Measurements from ENCODE around the gene KRTAP2-1. TPM values are rescaled to one million over a fixed set of nuclear protein-coding genes. Genes with fewer than 3 reads are reported as not detected.
"Not testable (repeated sequence)": the region's sequence is repeated elsewhere in the genome, so short reads cannot be mapped to it uniquely, and the experiment has no call there.

KRTAP2-1 gene
- total RNA-seq, 1 donor, result not detected

GRCh38 chr17:41001795-41002194, 45.3 kb downstream of the KRTAP2-1 start:
- H3K4me3 ChIP-seq (ENCODE audit: insufficient read depth, low read length), result no peak overlapping the region
- H3K4me1 ChIP-seq (ENCODE audit: insufficient read depth, low read length), result peaks cover 6% of the 10 kb centered on the region
- no peaks in the 10 kb centered on the region for H4K20me1 ChIP-seq (ENCODE audit: insufficient read depth, low read length)
- H3K79me2 ChIP-seq (ENCODE audit: insufficient read depth, low read length), result no peaks in the 10 kb centered on the region
- DNase-seq (ENCODE audit: insufficient read length, low spot score, missing footprints), result no peak
- H2AFZ ChIP-seq (ENCODE audit: low read length), result no peak overlapping the region
- no peak for TF ChIP-seq CTCF (IDR thresholded peaks at IDR 0.05; ENCODE audit: extremely low read depth, low read depth, low read length)
- no peaks in the 10 kb centered on the region for H3K27me3 ChIP-seq (ENCODE audit: insufficient read depth, low read length)
- no peaks in the 10 kb centered on the region for H3K9me3 ChIP-seq (ENCODE audit: low read depth, low read length)
- H3K36me3 ChIP-seq (ENCODE audit: insufficient read depth, low read length), result no peaks in the 10 kb centered on the region
- no peak overlapping the region for H3K27ac ChIP-seq (ENCODE audit: low read depth, low read length)
- H3K4me2 ChIP-seq (ENCODE audit: insufficient read depth, low read length), result no peak overlapping the region

DNA sequence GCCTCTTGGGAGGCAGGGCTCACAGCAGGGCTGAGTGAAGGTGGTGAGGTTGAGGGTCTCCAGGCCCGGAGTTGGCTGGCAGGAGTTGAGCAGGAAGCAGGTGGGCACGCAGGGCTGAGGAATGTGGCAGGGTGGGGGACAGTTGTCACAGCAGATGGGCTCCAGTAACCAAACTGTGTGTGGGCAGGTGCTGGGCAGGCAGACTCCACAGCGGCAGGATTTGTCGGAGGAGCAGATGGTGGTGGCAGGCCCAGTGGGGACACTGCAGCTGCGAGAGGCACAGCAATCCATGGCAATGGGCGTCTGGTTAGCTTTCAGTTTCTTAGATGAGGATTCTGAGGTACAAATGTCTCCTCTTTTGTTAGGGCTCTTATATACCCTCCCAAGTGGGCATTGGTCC, 47.6 kb downstream of the KRTAP2-1 start, which contains the start of gene KRTAP3-2:
Gene KRTAP3-2 (minus strand): TSS at position 344 of the 400 bp plus-strand sequence. CDS start 53 bp downstream, at position 291.
- H3K27me3 ChIP-seq (ENCODE audit: insufficient read depth, low read length); DNase-seq (ENCODE audit: insufficient read length, low spot score, missing footprints); H3K4me3 ChIP-seq (ENCODE audit: insufficient read depth, low read length); H3K79me2 ChIP-seq (ENCODE audit: insufficient read depth, low read length); H3K9me3 ChIP-seq (ENCODE audit: low read depth, low read length); H3K36me3 ChIP-seq (ENCODE audit: insufficient read depth, low read length); H4K20me1 ChIP-seq (ENCODE audit: insufficient read depth, low read length); H3K4me1 ChIP-seq (ENCODE audit: insufficient read depth, low read length); H2AFZ ChIP-seq (ENCODE audit: low read length); H3K4me2 ChIP-seq (ENCODE audit: insufficient read depth, low read length); H3K27ac ChIP-seq (ENCODE audit: low read depth, low read length): not testable (repeated sequence)

DNA sequence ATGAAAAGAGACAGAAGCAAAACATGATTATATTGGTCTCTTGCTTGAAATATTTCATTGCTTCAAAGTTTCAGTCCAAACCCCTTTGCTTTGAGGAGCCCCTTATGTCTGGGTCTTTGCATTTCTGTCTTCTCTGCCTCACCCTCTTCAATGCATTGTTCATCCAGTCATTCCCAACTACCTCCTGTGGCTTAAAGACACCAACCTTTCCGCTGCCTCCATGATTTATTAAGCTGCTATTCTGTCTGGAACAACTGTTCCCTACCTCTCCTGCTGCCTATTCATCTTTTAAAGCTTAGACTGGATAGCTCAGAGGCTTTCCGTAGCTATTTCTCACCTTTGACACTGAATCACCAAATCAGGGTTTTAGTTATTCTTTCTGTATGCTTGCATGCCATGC, 49.8 kb downstream of the KRTAP2-1 start:
- DNase-seq (ENCODE audit: insufficient read length, low spot score, missing footprints), result no peak
- H3K9me3 ChIP-seq (ENCODE audit: low read depth, low read length), result no peaks in the 10 kb centered on the region
- H2AFZ ChIP-seq (ENCODE audit: low read length), result no peak overlapping the region
- no peaks in the 10 kb centered on the region for H3K4me1 ChIP-seq (ENCODE audit: insufficient read depth, low read length)
- H3K27ac ChIP-seq (ENCODE audit: low read depth, low read length), result no peak overlapping the region
- no peaks in the 10 kb centered on the region for H3K79me2 ChIP-seq (ENCODE audit: insufficient read depth, low read length)
- no peaks in the 10 kb centered on the region for H3K27me3 ChIP-seq (ENCODE audit: insufficient read depth, low read length)
- H3K4me3 ChIP-seq (ENCODE audit: insufficient read depth, low read length), result no peak overlapping the region
- H3K36me3 ChIP-seq (ENCODE audit: insufficient read depth, low read length), result no peaks in the 10 kb centered on the region
- no peak for TF ChIP-seq CTCF (IDR thresholded peaks at IDR 0.05; ENCODE audit: extremely low read depth, low read depth, low read length)
- H4K20me1 ChIP-seq (ENCODE audit: insufficient read depth, low read length), result no peaks in the 10 kb centered on the region
- H3K4me2 ChIP-seq (ENCODE audit: insufficient read depth, low read length), result no peak overlapping the region

DNA sequence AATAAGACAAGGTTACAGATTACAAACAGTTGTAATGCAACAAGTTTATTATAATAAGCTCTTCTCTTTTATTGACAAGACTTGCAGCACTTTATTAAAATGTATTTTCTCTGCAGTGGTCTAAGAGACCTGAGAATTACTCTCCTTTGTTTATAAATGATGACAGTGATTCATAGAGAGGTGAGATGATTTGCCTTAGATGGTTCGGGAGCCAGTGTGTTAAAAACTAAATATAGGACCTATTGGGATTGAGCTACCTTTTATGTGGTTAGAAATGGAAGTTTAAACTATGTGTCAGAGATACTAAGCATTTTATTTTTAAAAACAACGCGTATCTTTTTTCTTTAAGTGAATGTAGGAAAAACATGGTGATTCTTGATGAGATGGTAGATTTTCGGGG, 50.3 kb downstream of the KRTAP2-1 start:
- DNase-seq (ENCODE audit: insufficient read length, low spot score, missing footprints), result no peak

More for the DNA sequence above, 50.3 kb downstream of the KRTAP2-1 start:
- H3K9me3 ChIP-seq (ENCODE audit: low read depth, low read length), result no peaks in the 10 kb centered on the region
- H3K27me3 ChIP-seq (ENCODE audit: insufficient read depth, low read length), result no peaks in the 10 kb centered on the region
- no peak overlapping the region for H2AFZ ChIP-seq (ENCODE audit: low read length)
- no peaks in the 10 kb centered on the region for H4K20me1 ChIP-seq (ENCODE audit: insufficient read depth, low read length)
- H3K4me2 ChIP-seq (ENCODE audit: insufficient read depth, low read length), result no peak overlapping the region
- H3K36me3 ChIP-seq (ENCODE audit: insufficient read depth, low read length), result no peaks in the 10 kb centered on the region
- H3K4me1 ChIP-seq (ENCODE audit: insufficient read depth, low read length), result no peaks in the 10 kb centered on the region
- TF ChIP-seq CTCF (IDR thresholded peaks at IDR 0.05; ENCODE audit: extremely low read depth, low read depth, low read length), result no peak
- no peaks in the 10 kb centered on the region for H3K79me2 ChIP-seq (ENCODE audit: insufficient read depth, low read length)
- no peak overlapping the region for H3K27ac ChIP-seq (ENCODE audit: low read depth, low read length)
- H3K4me3 ChIP-seq (ENCODE audit: insufficient read depth, low read length), result no peak overlapping the region

Small RNA genes lying within 50 kb of the gene (small RNA-seq; reads per million reads assigned to genes)
- gene KRTAP3-4P, result not detected

Other genes with a start within 250 kb of the KRTAP2-1 start
- gene KRT28, start 247.4 kb downstream of the KRTAP2-1 start, total RNA-seq, result not detected in 2 replicates
- 2.2 and 2.4 TPM in 2 replicates for gene KRT10, start 224.7 kb downstream of the KRTAP2-1 start, total RNA-seq
- gene KRT12, start 180.1 kb downstream of the KRTAP2-1 start, total RNA-seq, result not detected in 2 replicates
- gene KRT20, start 162.1 kb downstream of the KRTAP2-1 start, total RNA-seq, result not detected in 2 replicates
- gene KRT23, start 109.7 kb downstream of the KRTAP2-1 start, total RNA-seq, result 0.36 and 0.59 TPM in 2 replicates
- 0.36 TPM in 1 of 2 replicates, not detected in the other for gene KRT39, start 80.4 kb downstream of the KRTAP2-1 start, total RNA-seq
- gene KRT40, start 63.0 kb downstream of the KRTAP2-1 start, total RNA-seq, result under 0.01 TPM in 1 of 2 replicates, not detected in the other
- not detected in 2 replicates for gene KRTAP3-3, start 53.2 kb downstream of the KRTAP2-1 start, total RNA-seq
- gene KRTAP3-2, start 47.4 kb downstream of the KRTAP2-1 start, total RNA-seq, result not detected in 2 replicates
- gene KRTAP3-1, start 38.2 kb downstream of the KRTAP2-1 start, total RNA-seq, result not detected in 2 replicates
- 25.0 and 31.8 TPM in 2 replicates for gene KRTAP1-5, start 20.1 kb downstream of the KRTAP2-1 start, total RNA-seq
- not detected in 2 replicates for gene KRTAP1-4, start 17.1 kb downstream of the KRTAP2-1 start, total RNA-seq
- not detected in 2 replicates for gene KRTAP1-3, start 12.4 kb downstream of the KRTAP2-1 start, total RNA-seq
- gene KRTAP1-1, start 5.9 kb downstream of the KRTAP2-1 start, total RNA-seq, result 2.2 and 2.4 TPM in 2 replicates
- gene KRTAP2-2, start 7.9 kb upstream of the KRTAP2-1 start, total RNA-seq, result not detected in 2 replicates
- gene KRTAP2-3, start 12.8 kb upstream of the KRTAP2-1 start, total RNA-seq, result 0.29 TPM in 1 of 2 replicates, not detected in the other
- not detected in 2 replicates for gene KRTAP2-4, start 18.6 kb upstream of the KRTAP2-1 start, total RNA-seq
- under 0.01 and 0.72 TPM in 2 replicates for gene KRTAP4-7, start 36.8 kb upstream of the KRTAP2-1 start, total RNA-seq
- not detected in 2 replicates for gene KRTAP4-8, start 50.8 kb upstream of the KRTAP2-1 start, total RNA-seq
- gene KRTAP4-16, start 54.9 kb upstream of the KRTAP2-1 start, total RNA-seq, result not detected in 2 replicates
- gene KRTAP4-9, start 58.1 kb upstream of the KRTAP2-1 start, total RNA-seq, result not detected in 2 replicates
- not detected in 2 replicates for gene KRTAP4-11, start 71.1 kb upstream of the KRTAP2-1 start, total RNA-seq
- not detected in 2 replicates for gene KRTAP4-12, start 76.9 kb upstream of the KRTAP2-1 start, total RNA-seq
- not detected in 2 replicates for gene KRTAP4-6, start 93.2 kb upstream of the KRTAP2-1 start, total RNA-seq
- gene KRTAP4-5, start 102.5 kb upstream of the KRTAP2-1 start, total RNA-seq, result not detected in 2 replicates
- not detected in 2 replicates for gene KRTAP4-4, start 113.4 kb upstream of the KRTAP2-1 start, total RNA-seq
- not detected in 2 replicates for gene KRTAP4-3, start 120.9 kb upstream of the KRTAP2-1 start, total RNA-seq
- not detected in 2 replicates for gene KRTAP4-2, start 130.9 kb upstream of the KRTAP2-1 start, total RNA-seq
- not detected in 2 replicates for gene KRTAP4-1, start 137.6 kb upstream of the KRTAP2-1 start, total RNA-seq
- gene KRTAP9-1, start 142.6 kb upstream of the KRTAP2-1 start, total RNA-seq, result not detected in 2 replicates
- not detected in 2 replicates for gene KRTAP9-2, start 179.3 kb upstream of the KRTAP2-1 start, total RNA-seq
- gene KRTAP9-3, start 185.1 kb upstream of the KRTAP2-1 start, total RNA-seq, result not detected in 2 replicates
- gene KRTAP9-8, start 190.7 kb upstream of the KRTAP2-1 start, total RNA-seq, result not detected in 2 replicates
- not detected in 2 replicates for gene KRTAP9-4, start 202.4 kb upstream of the KRTAP2-1 start, total RNA-seq
- gene KRTAP9-9, start 208.1 kb upstream of the KRTAP2-1 start, total RNA-seq, result not detected in 2 replicates
- gene KRTAP9-6, start 218.1 kb upstream of the KRTAP2-1 start, total RNA-seq, result not detected in 2 replicates
- gene KRTAP9-7, start 228.4 kb upstream of the KRTAP2-1 start, total RNA-seq, result not detected in 2 replicates